ENCODE data around the gene TMPRSS2.

GRCh38 chr21:41487082-41487481, 20.9 kb downstream of the TMPRSS2 start:
- TF ChIP-seq CTCF (tag by site-specific recombination; IDR thresholded peaks at IDR 0.05) (no peak), ZNF473 (tag by site-specific recombination; IDR thresholded peaks at IDR 0.05) (no peak), PRDM4 (tag by site-specific recombination; IDR thresholded peaks at IDR 0.05) (no peak)

Data from HEK293 (cell line).